Thoracic aorta (tissue), 2 donors: ENCODE measurements around the gene CACNA1H. TPM values are rescaled to one million over a fixed set of nuclear protein-coding genes. Genes with fewer than 3 reads are reported as not detected.

Experiments used
- ATAC-seq: fragments of 150-250 bp; one replicate; pipeline ENCODE4 v1.8.0; 2017; ENCODE audit warnings: low read depth; ENCODE audit not compliant: insufficient number of reproducible peaks, low FRiP score
- DNase-seq: peaks from one replicate; pipeline ENCODE4 v3.0.0-alpha.2; 2020; ENCODE audit warnings: low spot score
- H3K27ac ChIP-seq, 2 donors: fragments of 200-600 bp; sonication (generic); 1 replicate in 1 of 2; 2 replicates in 1 of 2; pipeline ENCODE4 v1.5.1; 2016; ENCODE audit warnings: mild to moderate bottlenecking in 2 of 2, moderate library complexity in 2 of 2
- H3K27me3 ChIP-seq: fragments of 200-600 bp; sonication (generic); replicated peaks from 2 replicates; pipeline ENCODE4 v1.6.0; 2016; ENCODE audit warnings: mild to moderate bottlenecking; ENCODE audit not compliant: insufficient read depth
- H3K36me3 ChIP-seq: fragments of 200-600 bp; sonication (generic); one replicate; pipeline ENCODE4 v1.5.1; 2016
- H3K4me1 ChIP-seq, 2 donors: fragments of 200-600 bp; sonication (generic); 1 replicate in 1 of 2; 2 replicates in 1 of 2; pipeline versions ENCODE4 v1.5.1 to v1.6.0; 2016; ENCODE audit warnings: low read depth in 2 of 2, mild to moderate bottlenecking in 1 of 2; ENCODE audit not compliant: control insufficient read depth in 1 of 2
- H3K4me3 ChIP-seq: fragments of 200-600 bp; sonication (generic); 2 replicates; pipeline ENCODE4 v1.5.1; 2016; ENCODE audit warnings: mild to moderate bottlenecking
- H3K9me3 ChIP-seq: fragments of 200-600 bp; sonication (generic); 2 replicates; pipeline ENCODE4 v1.5.1; 2016
- total RNA-seq, 2 donors: library from RNA; depleted of rRNA; stranded (reverse); fragments of >200 nt; gene quantifications; one replicate each; pipeline versions ENCODE4 v1.1.0 to v1.2.3, GENCODE V29; 2016
- TF ChIP-seq, protein P1 (sequence below): fragments of 200-600 bp; sonication (generic); IDR thresholded peaks from one replicate; pipeline ENCODE4 v1.5.1; 2019; ENCODE audit warnings: antibody characterized with exemption

Gene CACNA1H
- total RNA-seq, 2 donors from 2014 or later = 14.7 to 33.0 TPM

DNA sequence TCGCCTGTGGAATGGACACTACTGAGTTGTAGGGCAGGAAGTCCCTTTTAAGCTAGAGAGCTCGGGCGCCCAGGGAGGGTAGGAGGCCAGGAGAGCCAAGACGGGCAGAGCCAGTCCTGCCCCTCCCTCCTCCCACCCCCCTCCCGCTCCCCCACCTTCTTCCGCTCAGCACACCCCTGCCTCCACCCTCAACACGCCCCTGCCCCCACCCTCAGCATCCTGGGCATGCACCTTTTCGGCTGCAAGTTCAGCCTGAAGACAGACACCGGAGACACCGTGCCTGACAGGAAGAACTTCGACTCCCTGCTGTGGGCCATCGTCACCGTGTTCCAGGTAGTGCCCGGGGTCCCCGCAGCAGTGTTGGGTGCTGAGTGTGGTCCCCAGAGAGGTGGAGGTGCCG is 53.9 kb downstream of the CACNA1H start:
- Histone ChIP-seq H3K4me3 (no peak overlapping the region), H3K27me3 (no peaks in the 10 kb centered on the region), H3K9me3 (no peaks in the 10 kb centered on the region), H3K27ac (no peak overlapping the region), H3K4me1 (no peaks in the 10 kb centered on the region), H3K36me3 (no peaks in the 10 kb centered on the region)
- TF ChIP-seq, protein P1, sequence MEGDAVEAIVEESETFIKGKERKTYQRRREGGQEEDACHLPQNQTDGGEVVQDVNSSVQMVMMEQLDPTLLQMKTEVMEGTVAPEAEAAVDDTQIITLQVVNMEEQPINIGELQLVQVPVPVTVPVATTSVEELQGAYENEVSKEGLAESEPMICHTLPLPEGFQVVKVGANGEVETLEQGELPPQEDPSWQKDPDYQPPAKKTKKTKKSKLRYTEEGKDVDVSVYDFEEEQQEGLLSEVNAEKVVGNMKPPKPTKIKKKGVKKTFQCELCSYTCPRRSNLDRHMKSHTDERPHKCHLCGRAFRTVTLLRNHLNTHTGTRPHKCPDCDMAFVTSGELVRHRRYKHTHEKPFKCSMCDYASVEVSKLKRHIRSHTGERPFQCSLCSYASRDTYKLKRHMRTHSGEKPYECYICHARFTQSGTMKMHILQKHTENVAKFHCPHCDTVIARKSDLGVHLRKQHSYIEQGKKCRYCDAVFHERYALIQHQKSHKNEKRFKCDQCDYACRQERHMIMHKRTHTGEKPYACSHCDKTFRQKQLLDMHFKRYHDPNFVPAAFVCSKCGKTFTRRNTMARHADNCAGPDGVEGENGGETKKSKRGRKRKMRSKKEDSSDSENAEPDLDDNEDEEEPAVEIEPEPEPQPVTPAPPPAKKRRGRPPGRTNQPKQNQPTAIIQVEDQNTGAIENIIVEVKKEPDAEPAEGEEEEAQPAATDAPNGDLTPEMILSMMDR = no peak
- DNase-seq = no peak
- no peak for ATAC-seq

DNA sequence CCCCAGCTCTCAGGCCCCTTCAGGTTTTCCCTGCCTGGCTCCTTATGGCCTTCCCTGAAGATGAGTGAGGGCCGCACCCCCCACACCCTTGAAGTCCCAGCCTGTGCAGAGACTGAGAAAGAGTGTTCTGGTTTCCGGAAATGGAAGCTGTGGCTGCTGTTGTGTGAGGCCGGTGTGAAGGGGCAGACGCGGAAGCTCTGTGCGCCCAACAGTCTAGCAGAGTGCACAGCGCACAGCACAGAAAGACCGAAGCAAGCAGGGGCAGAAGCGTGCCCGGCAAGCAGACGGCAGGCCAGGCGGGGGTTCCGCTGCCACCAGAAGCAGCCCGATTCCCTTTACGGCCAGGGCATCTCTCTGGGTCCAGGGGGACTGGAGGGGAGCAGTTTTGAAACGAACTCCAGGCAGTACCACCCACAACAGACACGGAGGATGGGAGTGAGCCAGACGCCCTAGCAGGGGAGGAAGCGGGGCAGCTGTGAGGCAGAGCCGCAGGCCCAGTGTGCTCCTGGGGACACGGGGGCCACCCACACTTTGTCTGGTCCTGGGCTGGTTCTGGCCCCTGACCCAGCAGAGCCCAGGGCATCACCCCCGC is 55.4 kb downstream of the CACNA1H start:
- Histone ChIP-seq H3K27ac (no peak overlapping the region), H3K4me1 (no peaks in the 10 kb centered on the region), H3K9me3 (no peaks in the 10 kb centered on the region), H3K4me3 (no peak overlapping the region), H3K27me3 (no peaks in the 10 kb centered on the region), H3K36me3 (no peaks in the 10 kb centered on the region)
- ATAC-seq (no peak), DNase-seq (no peak)
- TF ChIP-seq, protein P1 = no peak

DNA sequence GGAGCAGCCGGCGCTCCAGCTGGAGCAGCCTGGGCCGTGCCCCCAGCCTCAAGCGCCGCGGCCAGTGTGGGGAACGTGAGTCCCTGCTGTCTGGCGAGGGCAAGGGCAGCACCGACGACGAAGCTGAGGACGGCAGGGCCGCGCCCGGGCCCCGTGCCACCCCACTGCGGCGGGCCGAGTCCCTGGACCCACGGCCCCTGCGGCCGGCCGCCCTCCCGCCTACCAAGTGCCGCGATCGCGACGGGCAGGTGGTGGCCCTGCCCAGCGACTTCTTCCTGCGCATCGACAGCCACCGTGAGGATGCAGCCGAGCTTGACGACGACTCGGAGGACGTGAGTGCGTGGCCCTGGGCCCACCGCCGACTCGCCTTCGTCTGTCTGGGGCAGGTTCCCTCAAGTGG is 56.2 kb downstream of the CACNA1H start:
- H3K4me1 ChIP-seq = no peaks in the 10 kb centered on the region
- no peaks in the 10 kb centered on the region for H3K27me3 ChIP-seq
- H3K9me3 ChIP-seq = no peaks in the 10 kb centered on the region
- no peak overlapping the region for H3K27ac ChIP-seq
- no peaks in the 10 kb centered on the region for H3K36me3 ChIP-seq
- TF ChIP-seq, protein P1 = no peak
- ATAC-seq = no peak
- DNase-seq = no peak
- no peak overlapping the region for H3K4me3 ChIP-seq

DNA sequence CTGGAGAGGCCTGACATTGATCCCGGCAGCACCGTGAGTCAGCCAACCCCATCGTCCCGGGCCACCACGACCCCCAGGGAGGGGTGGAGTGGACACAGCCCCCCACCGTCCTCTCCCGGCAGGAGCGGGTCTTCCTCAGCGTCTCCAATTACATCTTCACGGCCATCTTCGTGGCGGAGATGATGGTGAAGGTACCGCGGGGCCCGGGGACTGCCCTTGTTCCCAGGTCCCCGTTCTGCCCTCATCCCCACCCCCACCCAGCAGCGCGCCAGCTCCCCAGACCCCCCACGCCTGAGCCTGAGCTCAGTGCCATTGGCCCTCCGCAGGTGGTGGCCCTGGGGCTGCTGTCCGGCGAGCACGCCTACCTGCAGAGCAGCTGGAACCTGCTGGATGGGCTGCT is 57.6 kb downstream of the CACNA1H start:
- Histone ChIP-seq H3K27ac (no peak overlapping the region), H3K27me3 (no peaks in the 10 kb centered on the region)

DNA sequence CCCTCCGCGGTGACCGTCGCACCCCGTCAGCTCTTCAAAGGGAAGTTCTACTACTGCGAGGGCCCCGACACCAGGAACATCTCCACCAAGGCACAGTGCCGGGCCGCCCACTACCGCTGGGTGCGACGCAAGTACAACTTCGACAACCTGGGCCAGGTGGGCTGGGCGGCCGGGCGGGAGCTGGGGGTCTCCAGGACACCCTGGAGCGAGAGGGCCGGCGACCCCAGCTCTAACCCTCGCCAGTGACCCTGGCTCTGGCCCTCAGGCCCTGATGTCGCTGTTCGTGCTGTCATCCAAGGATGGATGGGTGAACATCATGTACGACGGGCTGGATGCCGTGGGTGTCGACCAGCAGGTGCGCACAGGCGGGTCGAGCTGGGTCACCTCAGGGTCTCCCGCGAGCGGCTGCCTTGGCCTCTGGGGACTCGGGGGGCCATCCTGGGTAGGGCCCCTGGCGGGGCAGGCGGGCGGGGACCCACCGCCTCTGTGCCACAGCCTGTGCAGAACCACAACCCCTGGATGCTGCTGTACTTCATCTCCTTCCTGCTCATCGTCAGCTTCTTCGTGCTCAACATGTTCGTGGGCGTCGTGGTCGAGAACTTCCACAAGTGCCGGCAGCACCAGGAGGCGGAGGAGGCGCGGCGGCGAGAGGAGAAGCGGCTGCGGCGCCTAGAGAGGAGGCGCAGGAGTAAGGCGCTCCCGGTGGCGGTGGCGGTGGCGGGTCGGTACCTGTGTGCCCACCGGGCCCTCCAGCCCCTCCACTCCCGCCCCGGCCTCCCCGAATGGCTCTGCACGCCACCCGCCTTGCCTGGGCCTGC is 58.8 kb downstream of the CACNA1H start:
- Histone ChIP-seq H3K4me1 (no peaks in the 10 kb centered on the region), H3K27me3 (no peaks in the 10 kb centered on the region), H3K4me3 (no peak overlapping the region), H3K36me3 (no peaks in the 10 kb centered on the region), H3K9me3 (no peaks in the 10 kb centered on the region), H3K27ac (no peak overlapping the region)
- ATAC-seq (no peak), DNase-seq (no peak)
- TF ChIP-seq, protein P1 = no peak

More for the DNA sequence above, 57.6 kb downstream of the CACNA1H start:
- H3K4me1 ChIP-seq = no peaks in the 10 kb centered on the region
- H3K36me3 ChIP-seq = no peaks in the 10 kb centered on the region
- no peaks in the 10 kb centered on the region for H3K9me3 ChIP-seq
- DNase-seq (no peak), ATAC-seq (no peak)
- TF ChIP-seq, protein P1 = no peak
- H3K4me3 ChIP-seq = no peak overlapping the region
